B cell (primary cell): ENCODE results near the gene STH. TPM values are rescaled to one million over a fixed set of nuclear protein-coding genes. Genes with fewer than 3 reads are reported as not detected.

Experiments
- ATAC-seq: fragments of 200-7000 bp; cut with Tn5 transposase; one replicate; pipeline ENCODE4 v1.10.0; 2021; ENCODE audit warnings: low read depth, mild to moderate bottlenecking, moderate number of reproducible peaks, moderate library complexity
- CTCF ChIA-PET: fragments of 350-600 bp; sonication (Branson Sonifier 250); formaldehyde crosslinking; loops from one replicate; lab custom pipeline; 2021; ENCODE audit warnings: antibody characterized with exemption, inconsistent platforms; lab: Charles Lee
- POLR2A ChIA-PET: fragments of 350-600 bp; sonication (Branson Sonifier 250); formaldehyde crosslinking; loops from one replicate; lab custom pipeline; 2021; ENCODE audit warnings: antibody characterized with exemption; lab: Charles Lee
- DNase-seq: peaks from one replicate; pipeline ENCODE4 v3.0.0; 2013
- H2AFZ ChIP-seq: 2 replicates; pipeline ENCODE4 v1.6.1; 2012; ENCODE audit warnings: mild to moderate bottlenecking, low read depth, low read length; ENCODE audit not compliant: insufficient read depth, poor library complexity, severe bottlenecking
- H3K27ac ChIP-seq, 2 donors: 1 replicate in 1 of 2; 2 replicates in 1 of 2; pipeline ENCODE4 v1.5.1; 2012 to 2013; ENCODE audit warnings: low read length in 2 of 2, mild to moderate bottlenecking in 2 of 2, moderate library complexity in 1 of 2
- H3K27me3 ChIP-seq, 4 experiments: fragments of 200-600 bp in 1 of 4; sonication (generic) in 1 of 4; replicated peaks in 1 of 4; 1 replicate in 2 of 4; 2 replicates in 2 of 4; pipeline versions ENCODE4 v1.6.1 to v1.7.0; 2013 to 2016; ENCODE audit warnings: low read length in 3 of 4, mild to moderate bottlenecking in 2 of 4, mixed read lengths in 1 of 4, moderate library complexity in 1 of 4; ENCODE audit not compliant: insufficient read depth in 4 of 4, control insufficient read depth in 3 of 4; ENCODE audit errors: control extremely low read depth in 1 of 4
- H3K36me3 ChIP-seq, 2 experiments: replicated peaks in 1 of 2; 1 replicate in 1 of 2; 2 replicates in 1 of 2; pipeline versions ENCODE4 v1.6.1 to v1.7.1; 2013; ENCODE audit warnings: low read length in 1 of 2; ENCODE audit not compliant: insufficient read depth in 2 of 2, control insufficient read depth in 1 of 2; ENCODE audit errors: control extremely low read depth in 1 of 2, extremely low read depth in 1 of 2
- H3K4me1 ChIP-seq, 2 donors: fragments of 200-600 bp in 1 of 2; sonication (generic) in 1 of 2; 1 replicate in 1 of 2; 2 replicates in 1 of 2; pipeline versions ENCODE4 v1.5.1 to v1.6.1; 2013 to 2017; ENCODE audit warnings: low read length in 2 of 2; ENCODE audit not compliant: control insufficient read depth in 2 of 2, insufficient read depth in 2 of 2
- H3K4me2 ChIP-seq: replicated peaks from 2 replicates; pipeline ENCODE3; 2012; ENCODE audit warnings: mild to moderate bottlenecking, low read depth, low read length; ENCODE audit not compliant: poor library complexity, severe bottlenecking
- H3K4me3 ChIP-seq, 5 experiments: fragments of 200-600 bp in 1 of 5; sonication (generic) in 1 of 5; 1 replicate in 3 of 5; 2 replicates in 2 of 5; pipeline versions ENCODE4 v1.5.1 to v1.7.0; 2011 to 2016; ENCODE audit warnings: low read length in 4 of 5, mild to moderate bottlenecking in 4 of 5, low read depth in 2 of 5, control low read depth in 1 of 5, moderate library complexity in 1 of 5; ENCODE audit not compliant: insufficient read depth in 1 of 5; ENCODE audit errors: control extremely low read depth in 1 of 5, extremely low read depth in 1 of 5
- H3K79me2 ChIP-seq: fragments of 200-600 bp; sonication (generic); one replicate; pipeline ENCODE4 v1.6.0; 2016; ENCODE audit warnings: low read length; ENCODE audit not compliant: control insufficient read depth, insufficient read depth
- H3K9ac ChIP-seq: fragments of 200-600 bp; sonication (generic); 2 replicates; pipeline ENCODE4 v1.6.1; 2017; ENCODE audit warnings: mild to moderate bottlenecking, low read length, moderate library complexity
- H3K9me3 ChIP-seq, 3 donors: one replicate each; pipeline versions ENCODE4 v1.6.1 to v1.7.1; 2013; ENCODE audit warnings: low read length in 2 of 3; ENCODE audit not compliant: control insufficient read depth in 2 of 3, insufficient read depth in 1 of 3; ENCODE audit errors: control extremely low read depth in 1 of 3
- H4K20me1 ChIP-seq: 2 replicates; pipeline ENCODE4 v1.6.0; 2012; ENCODE audit warnings: mild to moderate bottlenecking, low read length; ENCODE audit not compliant: insufficient read depth, control insufficient read depth, poor library complexity, severe bottlenecking
- H3K27ac Mint-ChIP-seq: one replicate; pipeline ENCODE4 v1.8.0; 2021; ENCODE audit warnings: mixed read lengths
- H3K27me3 Mint-ChIP-seq: one replicate; pipeline ENCODE4 v1.8.0; 2021; ENCODE audit warnings: mixed read lengths
- H3K4me1 Mint-ChIP-seq: one replicate; pipeline ENCODE4 v1.8.0; 2021; ENCODE audit warnings: mixed read lengths
- H3K4me3 Mint-ChIP-seq: one replicate; pipeline ENCODE4 v1.8.0; 2021; ENCODE audit warnings: mixed read lengths
- H3K9me3 Mint-ChIP-seq: one replicate; pipeline ENCODE4 v1.8.0; 2022; ENCODE audit warnings: mixed read lengths; ENCODE audit not compliant: insufficient read depth
- EZH2 ChIP-seq: IDR thresholded peaks from 2 replicates; pipeline ENCODE4 v1.6.1; 2012; ENCODE audit warnings: borderline replicate concordance, low read depth, mild to moderate bottlenecking, moderate library complexity, low read length; ENCODE audit not compliant: insufficient read depth, poor library complexity, severe bottlenecking
- WGBS: methylation state at CpG from one replicate; pipeline ENCODE4 v1.1.5; 2013; ENCODE audit warnings: missing lambda C conversion rate; ENCODE audit not compliant: insufficient coverage; 5-methylcytosine and 5-hydroxymethylcytosine counted together
- intact Hi-C: fragments of 100-400 bp; cut with micrococcal nuclease; formaldehyde crosslinking; loops from one replicate; pipeline ENCODE4 v1.10.0; 2022
- polyA plus RNA-seq: library from polyadenylated mRNA; depleted of rRNA; stranded (reverse); fragments of >200 nt; gene quantifications from 2 replicates; pipeline ENCODE4 v1.2.3, GENCODE V29; 2012
- total RNA-seq, 2 donors: library from RNA; stranded (reverse); fragments of 120-200 nt in 1 of 2; gene quantifications; 1 replicate in 1 of 2; 2 replicates in 1 of 2; pipeline versions ENCODE4 v1.2.3 to v1.2.4, GENCODE V29; 2013 to 2022
- TF ChIP-seq, protein P1 (sequence below): fragments of 200-600 bp; IDR thresholded peaks from one replicate; pipeline ENCODE4 v1.8.0; 2022; ENCODE audit warnings: antibody characterized with exemption, mild to moderate bottlenecking

Gene STH
- total and polyA plus RNA-seq, 2 donors (not counting 1 experiment from before 2014, with no cell fraction given): not detected

DNA sequence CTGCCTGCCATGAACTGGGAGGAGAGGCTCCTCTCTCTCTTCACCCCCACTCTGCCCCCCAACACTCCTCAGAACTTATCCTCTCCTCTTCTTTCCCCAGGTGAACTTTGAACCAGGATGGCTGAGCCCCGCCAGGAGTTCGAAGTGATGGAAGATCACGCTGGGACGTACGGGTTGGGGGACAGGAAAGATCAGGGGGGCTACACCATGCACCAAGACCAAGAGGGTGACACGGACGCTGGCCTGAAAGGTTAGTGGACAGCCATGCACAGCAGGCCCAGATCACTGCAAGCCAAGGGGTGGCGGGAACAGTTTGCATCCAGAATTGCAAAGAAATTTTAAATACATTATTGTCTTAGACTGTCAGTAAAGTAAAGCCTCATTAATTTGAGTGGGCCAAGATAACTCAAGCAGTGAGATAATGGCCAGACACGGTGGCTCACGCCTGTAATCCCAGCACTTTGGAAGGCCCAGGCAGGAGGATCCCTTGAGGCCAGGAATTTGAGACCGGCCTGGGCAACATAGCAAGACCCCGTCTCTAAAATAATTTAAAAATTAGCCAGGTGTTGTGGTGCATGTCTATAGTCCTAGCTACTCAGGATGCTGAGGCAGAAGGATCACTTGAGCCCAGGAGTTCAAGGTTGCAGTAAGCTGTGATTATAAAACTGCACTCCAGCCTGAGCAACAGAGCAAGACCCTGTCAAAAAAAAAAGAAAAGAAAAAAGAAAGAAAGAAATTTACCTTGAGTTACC lies 36.7 kb upstream of the STH start:
- TF ChIP-seq, protein P1, sequence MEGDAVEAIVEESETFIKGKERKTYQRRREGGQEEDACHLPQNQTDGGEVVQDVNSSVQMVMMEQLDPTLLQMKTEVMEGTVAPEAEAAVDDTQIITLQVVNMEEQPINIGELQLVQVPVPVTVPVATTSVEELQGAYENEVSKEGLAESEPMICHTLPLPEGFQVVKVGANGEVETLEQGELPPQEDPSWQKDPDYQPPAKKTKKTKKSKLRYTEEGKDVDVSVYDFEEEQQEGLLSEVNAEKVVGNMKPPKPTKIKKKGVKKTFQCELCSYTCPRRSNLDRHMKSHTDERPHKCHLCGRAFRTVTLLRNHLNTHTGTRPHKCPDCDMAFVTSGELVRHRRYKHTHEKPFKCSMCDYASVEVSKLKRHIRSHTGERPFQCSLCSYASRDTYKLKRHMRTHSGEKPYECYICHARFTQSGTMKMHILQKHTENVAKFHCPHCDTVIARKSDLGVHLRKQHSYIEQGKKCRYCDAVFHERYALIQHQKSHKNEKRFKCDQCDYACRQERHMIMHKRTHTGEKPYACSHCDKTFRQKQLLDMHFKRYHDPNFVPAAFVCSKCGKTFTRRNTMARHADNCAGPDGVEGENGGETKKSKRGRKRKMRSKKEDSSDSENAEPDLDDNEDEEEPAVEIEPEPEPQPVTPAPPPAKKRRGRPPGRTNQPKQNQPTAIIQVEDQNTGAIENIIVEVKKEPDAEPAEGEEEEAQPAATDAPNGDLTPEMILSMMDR: no peak
- no peak for TF ChIP-seq EZH2
- Histone ChIP-seq H2AFZ (no peak overlapping the region), H3K9me3 (no peaks in the 10 kb centered on the region), H3K4me3 (no peak overlapping the region), H3K27me3 (peaks cover 0 to 6% (median under 1%) of the 10 kb centered on the region in 4 experiments), H3K27ac (no peak overlapping the region), H3K4me2 (no peak overlapping the region), H3K79me2 (no peaks in the 10 kb centered on the region), H3K9ac (no peak overlapping the region), H3K4me1 (no peaks in the 10 kb centered on the region), H3K36me3 (no peaks in the 10 kb centered on the region), H4K20me1 (no peaks in the 10 kb centered on the region)
- WGBS: 97% methylated on average over 9 of the region's 12 CpGs
- Mint-ChIP-seq H3K27me3 (peaks cover 13% of the 10 kb centered on the region), H3K9me3 (no peaks in the 10 kb centered on the region), H3K4me3 (no peak overlapping the region), H3K27ac (no peak overlapping the region), H3K4me1 (no peaks in the 10 kb centered on the region)
- intact Hi-C loops: no loop called here
- ChIA-PET CTCF (interaction anchor here (1.2 kb wide), 1 partner anchor 13 kb away, joined by 3 read pairs; no protein-coding TSS in a partner anchor), POLR2A (interaction anchor here (0.6 kb wide), 1 partner anchor 88 kb away, joined by 5 read pairs; no protein-coding TSS in a partner anchor)
- DNase-seq (no peak), ATAC-seq (no peak)

DNA sequence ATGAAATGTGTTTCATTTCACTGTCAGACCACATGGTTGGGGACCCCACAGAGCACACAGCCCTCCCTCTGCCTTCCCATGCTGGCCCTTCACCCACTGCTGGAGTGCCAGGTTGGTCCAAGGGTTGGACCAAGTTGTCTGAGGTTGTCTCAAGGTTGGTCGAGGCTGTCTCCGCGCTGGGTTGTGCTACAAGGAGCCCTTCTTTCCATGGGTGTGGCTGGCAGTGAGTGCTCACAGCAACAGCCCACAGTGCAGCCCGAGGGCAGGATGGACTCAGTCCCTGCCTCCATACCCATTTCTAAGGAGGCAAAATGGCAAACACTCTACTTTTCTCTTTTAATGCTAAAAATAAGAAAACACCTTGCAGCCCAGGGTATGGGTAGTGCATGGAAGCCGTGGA lies 35.8 kb upstream of the STH start:
- no peak for TF ChIP-seq EZH2
- TF ChIP-seq, protein P1: no peak
- Histone ChIP-seq H3K4me2 (no peak overlapping the region), H3K27ac (no peak overlapping the region), H3K9ac (no peak overlapping the region), H3K9me3 (no peaks in the 10 kb centered on the region), H3K36me3 (no peaks in the 10 kb centered on the region), H2AFZ (no peak overlapping the region), H3K4me1 (no peaks in the 10 kb centered on the region), H3K4me3 (no peak overlapping the region), H4K20me1 (no peaks in the 10 kb centered on the region), H3K27me3 (peaks cover 0 to 10% (median 2%) of the 10 kb centered on the region in 4 experiments), H3K79me2 (no peaks in the 10 kb centered on the region)
- Mint-ChIP-seq H3K27ac (no peak overlapping the region), H3K4me1 (no peaks in the 10 kb centered on the region), H3K9me3 (no peaks in the 10 kb centered on the region), H3K4me3 (no peak overlapping the region), H3K27me3 (peaks cover 19% of the 10 kb centered on the region)
- ATAC-seq (no peak), DNase-seq (no peak)
- WGBS: 92% methylated on average over 4 of the region's 5 CpGs
- intact Hi-C loops: no loop called here
- CTCF ChIA-PET: no interaction called here
- POLR2A ChIA-PET: no interaction called here
